ENCODE data around the gene NEK10.
"Not testable (repeated sequence)": the region's sequence is repeated elsewhere in the genome, so short reads cannot be mapped to it uniquely, and the experiment has no call there.

Gene NEK10

GRCh38 chr3:27286467-27286866 lies 82.7 kb downstream of the NEK10 start:
- H3K27me3 Mint-ChIP-seq; ATAC-seq (replicated peaks); H3K4me3 Mint-ChIP-seq; H3K9me3 Mint-ChIP-seq; H3K27ac Mint-ChIP-seq; H3K36me3 Mint-ChIP-seq (ENCODE audit: insufficient read depth); DNase-seq; H3K4me1 Mint-ChIP-seq (ENCODE audit: low read depth in 2 of 2): not testable (repeated sequence)

GRCh38 chr3:27285668-27286067 lies 83.5 kb downstream of the NEK10 start:
- Mint-ChIP-seq H3K9me3 (no peaks in the 10 kb centered on the region), H3K27me3 (no peaks in the 10 kb centered on the region), H3K4me1 (ENCODE audit: low read depth in 2 of 2) (no peaks in the 10 kb centered on the region), H3K27ac (no peak overlapping the region), H3K36me3 (ENCODE audit: insufficient read depth) (no peaks in the 10 kb centered on the region), H3K4me3 (no peak overlapping the region)
- ATAC-seq (replicated peaks) = no peak
- DNase-seq = no peak

GRCh38 chr3:27281671-27282150 lies 87.5 kb downstream of the NEK10 start:
- DNase-seq (no peak), ATAC-seq (replicated peaks) (no peak)
- Mint-ChIP-seq H3K9me3 (no peaks in the 10 kb centered on the region), H3K4me1 (ENCODE audit: low read depth in 2 of 2) (no peaks in the 10 kb centered on the region), H3K27ac (no peak overlapping the region), H3K4me3 (no peak overlapping the region), H3K27me3 (no peaks in the 10 kb centered on the region), H3K36me3 (ENCODE audit: insufficient read depth) (no peaks in the 10 kb centered on the region)

GRCh38 chr3:27279123-27279522 lies 90.1 kb downstream of the NEK10 start:
- ATAC-seq (replicated peaks) (no peak), DNase-seq (no peak)
- no peak overlapping the region for H3K4me3 Mint-ChIP-seq
- H3K27me3 Mint-ChIP-seq = no peaks in the 10 kb centered on the region
- no peaks in the 10 kb centered on the region for H3K9me3 Mint-ChIP-seq
- H3K36me3 Mint-ChIP-seq (ENCODE audit: insufficient read depth) = no peaks in the 10 kb centered on the region
- no peak overlapping the region for H3K27ac Mint-ChIP-seq
- no peaks in the 10 kb centered on the region for H3K4me1 Mint-ChIP-seq (ENCODE audit: low read depth in 2 of 2)

- no peaks in the 10 kb centered on the region for H3K4me1 Mint-ChIP-seq (ENCODE audit: low read depth in 2 of 2)
- ATAC-seq (replicated peaks) (no peak), DNase-seq (no peak)
- no peaks in the 10 kb centered on the region for H3K36me3 Mint-ChIP-seq (ENCODE audit: insufficient read depth)
- H3K27me3 Mint-ChIP-seq = no peaks in the 10 kb centered on the region
- H3K27ac Mint-ChIP-seq = no peak overlapping the region
- H3K9me3 Mint-ChIP-seq = no peaks in the 10 kb centered on the region
- no peak overlapping the region for H3K4me3 Mint-ChIP-seq
Measured at GRCh38 chr3:27278383-27279055, 90.7 kb downstream of the NEK10 start.

- ATAC-seq (replicated peaks) = no peak
- no peak overlapping the region for H3K27ac Mint-ChIP-seq
- H3K9me3 Mint-ChIP-seq = no peaks in the 10 kb centered on the region
- no peak for DNase-seq
- peaks cover 0 to 7% of the 10 kb centered on the region in 2 donors for H3K27me3 Mint-ChIP-seq
- no peaks in the 10 kb centered on the region for H3K36me3 Mint-ChIP-seq (ENCODE audit: insufficient read depth)
- H3K4me3 Mint-ChIP-seq = no peak overlapping the region
- no peaks in the 10 kb centered on the region for H3K4me1 Mint-ChIP-seq (ENCODE audit: low read depth in 2 of 2)
Measured at GRCh38 chr3:27275441-27275990, 93.7 kb downstream of the NEK10 start.

- Mint-ChIP-seq H3K4me1 (ENCODE audit: low read depth in 2 of 2) (no peaks in the 10 kb centered on the region), H3K36me3 (ENCODE audit: insufficient read depth) (no peaks in the 10 kb centered on the region), H3K27ac (no peak overlapping the region), H3K9me3 (peaks cover under 1 to 3% of the 10 kb centered on the region in 2 donors), H3K27me3 (peaks cover 13 to 15% of the 10 kb centered on the region in 2 donors), H3K4me3 (no peak overlapping the region)
- DNase-seq (no peak), ATAC-seq (replicated peaks) (no peak)
Measured at GRCh38 chr3:27271890-27272289, 97.3 kb downstream of the NEK10 start.

GRCh38 chr3:27254896-27255295 lies 114.3 kb downstream of the NEK10 start:
- H3K36me3 Mint-ChIP-seq (ENCODE audit: insufficient read depth) = no peaks in the 10 kb centered on the region
- H3K4me3 Mint-ChIP-seq = no peak overlapping the region
- ATAC-seq (replicated peaks) (no peak), DNase-seq (no peak)
- H3K9me3 Mint-ChIP-seq = no peaks in the 10 kb centered on the region
- no peaks in the 10 kb centered on the region for H3K4me1 Mint-ChIP-seq (ENCODE audit: low read depth in 2 of 2)
- no peak overlapping the region for H3K27ac Mint-ChIP-seq
- peaks cover 10 to 20% of the 10 kb centered on the region in 2 donors for H3K27me3 Mint-ChIP-seq

GRCh38 chr3:27253831-27254230 lies 115.4 kb downstream of the NEK10 start:
- Mint-ChIP-seq H3K36me3 (ENCODE audit: insufficient read depth) (no peaks in the 10 kb centered on the region), H3K27ac (no peak overlapping the region), H3K4me3 (no peak overlapping the region), H3K9me3 (peaks cover 0 to 2% of the 10 kb centered on the region in 2 donors), H3K27me3 (peaks cover 17 to 20% of the 10 kb centered on the region in 2 donors), H3K4me1 (ENCODE audit: low read depth in 2 of 2) (no peaks in the 10 kb centered on the region)
- ATAC-seq (replicated peaks) (no peak), DNase-seq (no peak)

- Mint-ChIP-seq H3K4me3 (no peak overlapping the region), H3K27ac (no peak overlapping the region), H3K9me3 (peaks cover 0 to 2% of the 10 kb centered on the region in 2 donors), H3K36me3 (ENCODE audit: insufficient read depth) (no peaks in the 10 kb centered on the region), H3K27me3 (peaks cover 17 to 20% of the 10 kb centered on the region in 2 donors), H3K4me1 (ENCODE audit: low read depth in 2 of 2) (no peaks in the 10 kb centered on the region)
- DNase-seq = no peak
- no peak for ATAC-seq (replicated peaks)
Measured at GRCh38 chr3:27253391-27253790, 115.8 kb downstream of the NEK10 start.

- DNase-seq (no peak), ATAC-seq (replicated peaks) (no peak)
- H3K4me3 Mint-ChIP-seq = no peak overlapping the region
- peaks cover 17 to 20% of the 10 kb centered on the region in 2 donors for H3K27me3 Mint-ChIP-seq
- no peaks in the 10 kb centered on the region for H3K4me1 Mint-ChIP-seq (ENCODE audit: low read depth in 2 of 2)
- H3K9me3 Mint-ChIP-seq = peaks cover 0 to 2% of the 10 kb centered on the region in 2 donors
- no peak overlapping the region for H3K27ac Mint-ChIP-seq
- H3K36me3 Mint-ChIP-seq (ENCODE audit: insufficient read depth) = no peaks in the 10 kb centered on the region
Measured at GRCh38 chr3:27252646-27253045, 116.5 kb downstream of the NEK10 start.

- Mint-ChIP-seq H3K36me3 (ENCODE audit: insufficient read depth) (no peaks in the 10 kb centered on the region), H3K4me3 (no peak overlapping the region), H3K9me3 (peaks cover 7 to 11% of the 10 kb centered on the region in 2 donors), H3K27me3 (peaks cover 0 to 3% of the 10 kb centered on the region in 2 donors), H3K27ac (no peak overlapping the region), H3K4me1 (ENCODE audit: low read depth in 2 of 2) (no peaks in the 10 kb centered on the region)
- ATAC-seq (replicated peaks) (no peak), DNase-seq (no peak)
Measured at GRCh38 chr3:27244374-27244773, 124.8 kb downstream of the NEK10 start.

- Mint-ChIP-seq H3K36me3 (ENCODE audit: insufficient read depth) (no peaks in the 10 kb centered on the region), H3K4me3 (no peak overlapping the region), H3K9me3 (peaks cover 15 to 29% of the 10 kb centered on the region in 2 donors), H3K4me1 (ENCODE audit: low read depth in 2 of 2) (no peaks in the 10 kb centered on the region), H3K27ac (no peak overlapping the region), H3K27me3 (no peaks in the 10 kb centered on the region)
- ATAC-seq (replicated peaks) (no peak), DNase-seq (no peak)
Measured at GRCh38 chr3:27239951-27240350, 129.2 kb downstream of the NEK10 start.

GRCh38 chr3:27228805-27229204 lies 140.4 kb downstream of the NEK10 start:
- ATAC-seq (replicated peaks) = no peak
- peaks cover 0 to 2% of the 10 kb centered on the region in 2 donors for H3K9me3 Mint-ChIP-seq
- H3K4me3 Mint-ChIP-seq = no peak overlapping the region
- H3K27me3 Mint-ChIP-seq = peaks cover 0 to 16% of the 10 kb centered on the region in 2 donors
- no peaks in the 10 kb centered on the region for H3K36me3 Mint-ChIP-seq (ENCODE audit: insufficient read depth)
- peaks cover under 1% of the 10 kb centered on the region in 2 donors for H3K4me1 Mint-ChIP-seq (ENCODE audit: low read depth in 2 of 2)
- no peak overlapping the region for H3K27ac Mint-ChIP-seq
- DNase-seq = no peak

All from effector memory CD8-positive, alpha-beta T cell (primary cell).